ENCODE data around the gene DAB1. TPM values are rescaled to one million over a fixed set of nuclear protein-coding genes. Genes with fewer than 3 reads are reported as not detected.

Gene DAB1
- total RNA-seq, 1 experiment from 2014 or later: not detected

DNA sequence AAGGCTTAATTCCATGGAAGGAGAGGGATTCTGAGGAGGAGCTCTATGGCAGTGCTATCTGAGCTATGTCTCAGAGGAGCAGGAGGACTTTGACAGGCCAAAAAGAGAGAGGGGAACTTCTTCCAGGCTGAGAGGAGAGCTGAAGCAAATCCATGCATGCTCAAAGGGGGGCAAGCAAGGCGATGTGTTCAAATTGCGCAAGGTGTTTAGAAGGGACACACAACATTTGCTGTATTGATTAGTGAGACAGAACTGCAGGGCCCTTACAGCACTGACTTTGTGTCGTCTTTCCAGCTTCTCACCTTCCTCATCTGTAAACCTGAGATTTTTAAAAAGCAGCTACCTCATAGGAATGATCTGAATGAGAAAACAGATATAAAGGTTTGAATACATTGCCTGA lies 145.3 kb downstream of the DAB1 start (continued):
- no peak for TF ChIP-seq EZH2 (IDR thresholded peaks at IDR 0.05)

DNA sequence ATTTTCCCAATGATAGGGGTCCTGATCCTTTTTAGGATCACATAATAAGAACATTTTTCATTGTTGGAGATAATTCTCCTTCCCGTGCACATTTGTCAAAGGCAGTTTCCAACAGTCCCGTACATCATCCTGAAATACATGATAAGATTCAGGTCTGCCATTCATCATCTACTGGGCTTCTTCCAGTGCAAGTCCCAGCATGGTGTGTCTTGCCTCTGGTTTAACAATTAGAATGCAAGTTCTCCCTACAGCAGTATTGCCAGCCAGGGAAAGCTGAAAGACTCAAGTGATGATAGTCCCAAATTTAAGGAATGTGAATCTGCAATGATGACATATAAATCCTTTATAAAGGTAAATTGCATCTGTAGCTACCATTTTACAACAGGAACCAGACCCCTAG lies 146.2 kb downstream of the DAB1 start:
- Histone ChIP-seq H3K27me3 (ENCODE audit: insufficient read depth, low read length) (no peaks in the 10 kb centered on the region), H3K9ac (ENCODE audit: low read length) (no peak overlapping the region), H3K9me2 (ENCODE audit: insufficient read depth) (no peaks in the 10 kb centered on the region), H3K27ac (ENCODE audit: low read depth, low read length) (no peak overlapping the region), H3K4me2 (ENCODE audit: low read length) (no peak overlapping the region), H3K9me3 (ENCODE audit: control insufficient read depth in 1 of 2, insufficient read depth in 1 of 2, low read depth in 1 of 2, low read length in 2 of 2) (no peaks in the 10 kb centered on the region), H4K20me1 (ENCODE audit: insufficient read depth) (no peaks in the 10 kb centered on the region), H3K4me1 (ENCODE audit: control insufficient read depth in 1 of 2, insufficient read depth in 2 of 2, low read length in 2 of 2) (no peaks in the 10 kb centered on the region), H3K79me2 (ENCODE audit: insufficient read depth, low read length) (no peaks in the 10 kb centered on the region), H3K36me3 (ENCODE audit: control insufficient read depth in 1 of 2, insufficient read depth in 2 of 2, low read length in 2 of 2) (no peaks in the 10 kb centered on the region), H2AFZ (ENCODE audit: low read depth, low read length, poor library complexity, severe bottlenecking) (no peak overlapping the region), H3K4me3 (replicated peaks in 1 of 2; ENCODE audit: low read depth in 1 of 2, low read length in 2 of 2) (no peak overlapping the region)
- ATAC-seq (no peak), DNase-seq (ENCODE audit: low read depth, low spot score) (no peak)
- ChIA-PET CTCF (no interaction called here), POLR2A (no interaction called here), RAD21 (ENCODE audit: low non-redundant PET in 1 of 2, low total read pairs in 2 of 2, uncharacterized antibody in 2 of 2, unreplicated experiment in 2 of 2) (no interaction called here)
- TF ChIP-seq JUND (IDR thresholded peaks at IDR 0.05): no peak
- no peak for TF ChIP-seq SP1 (IDR thresholded peaks at IDR 0.05; ENCODE audit: low read depth)
- TF ChIP-seq, protein P1, sequence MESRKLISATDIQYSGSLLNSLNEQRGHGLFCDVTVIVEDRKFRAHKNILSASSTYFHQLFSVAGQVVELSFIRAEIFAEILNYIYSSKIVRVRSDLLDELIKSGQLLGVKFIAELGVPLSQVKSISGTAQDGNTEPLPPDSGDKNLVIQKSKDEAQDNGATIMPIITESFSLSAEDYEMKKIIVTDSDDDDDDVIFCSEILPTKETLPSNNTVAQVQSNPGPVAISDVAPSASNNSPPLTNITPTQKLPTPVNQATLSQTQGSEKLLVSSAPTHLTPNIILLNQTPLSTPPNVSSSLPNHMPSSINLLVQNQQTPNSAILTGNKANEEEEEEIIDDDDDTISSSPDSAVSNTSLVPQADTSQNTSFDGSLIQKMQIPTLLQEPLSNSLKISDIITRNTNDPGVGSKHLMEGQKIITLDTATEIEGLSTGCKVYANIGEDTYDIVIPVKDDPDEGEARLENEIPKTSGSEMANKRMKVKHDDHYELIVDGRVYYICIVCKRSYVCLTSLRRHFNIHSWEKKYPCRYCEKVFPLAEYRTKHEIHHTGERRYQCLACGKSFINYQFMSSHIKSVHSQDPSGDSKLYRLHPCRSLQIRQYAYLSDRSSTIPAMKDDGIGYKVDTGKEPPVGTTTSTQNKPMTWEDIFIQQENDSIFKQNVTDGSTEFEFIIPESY (IDR thresholded peaks at IDR 0.05; ENCODE audit: extremely low read depth, insufficient replicate concordance, low read length): no peak
- TF ChIP-seq SIN3A (IDR thresholded peaks at IDR 0.05; ENCODE audit: low read depth): no peak
- TF ChIP-seq FOSL1 (IDR thresholded peaks at IDR 0.05; ENCODE audit: low read depth): no peak
- TF ChIP-seq POLR2A (IDR thresholded peaks at IDR 0.05; ENCODE audit: borderline replicate concordance, extremely low read depth, insufficient read depth, insufficient read length): no peak
- no peak for TF ChIP-seq YY1 (IDR thresholded peaks at IDR 0.05; ENCODE audit: extremely low read depth, insufficient replicate concordance, low read depth, low read length)
- TF ChIP-seq ZFX (IDR thresholded peaks at IDR 0.05): no peak
- TF ChIP-seq ELF1 (IDR thresholded peaks at IDR 0.05; ENCODE audit: borderline replicate concordance, low read depth): no peak
- no peak for TF ChIP-seq CEBPB (IDR thresholded peaks at IDR 0.05; ENCODE audit: low read depth)
- no peak for TF ChIP-seq CBX3 (IDR thresholded peaks at IDR 0.05; ENCODE audit: low read depth)
- BruUV-seq (replicated peaks): no TSS peak
- intact Hi-C loops (cut with micrococcal nuclease): no loop called here

Data from HCT116 (cell line).